ENCODE results near the gene PPP4R3C.

GRCh38 chrX:27439771-27440170, 23.4 kb downstream of the PPP4R3C start:
- no peak for TF ChIP-seq CBFB (CRISPR knock-in tag; IDR thresholded peaks at IDR 0.05; ENCODE audit: low read depth)
- TF ChIP-seq, protein P1, sequence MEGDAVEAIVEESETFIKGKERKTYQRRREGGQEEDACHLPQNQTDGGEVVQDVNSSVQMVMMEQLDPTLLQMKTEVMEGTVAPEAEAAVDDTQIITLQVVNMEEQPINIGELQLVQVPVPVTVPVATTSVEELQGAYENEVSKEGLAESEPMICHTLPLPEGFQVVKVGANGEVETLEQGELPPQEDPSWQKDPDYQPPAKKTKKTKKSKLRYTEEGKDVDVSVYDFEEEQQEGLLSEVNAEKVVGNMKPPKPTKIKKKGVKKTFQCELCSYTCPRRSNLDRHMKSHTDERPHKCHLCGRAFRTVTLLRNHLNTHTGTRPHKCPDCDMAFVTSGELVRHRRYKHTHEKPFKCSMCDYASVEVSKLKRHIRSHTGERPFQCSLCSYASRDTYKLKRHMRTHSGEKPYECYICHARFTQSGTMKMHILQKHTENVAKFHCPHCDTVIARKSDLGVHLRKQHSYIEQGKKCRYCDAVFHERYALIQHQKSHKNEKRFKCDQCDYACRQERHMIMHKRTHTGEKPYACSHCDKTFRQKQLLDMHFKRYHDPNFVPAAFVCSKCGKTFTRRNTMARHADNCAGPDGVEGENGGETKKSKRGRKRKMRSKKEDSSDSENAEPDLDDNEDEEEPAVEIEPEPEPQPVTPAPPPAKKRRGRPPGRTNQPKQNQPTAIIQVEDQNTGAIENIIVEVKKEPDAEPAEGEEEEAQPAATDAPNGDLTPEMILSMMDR (IDR thresholded peaks at IDR 0.05) = no peak
- TF ChIP-seq NR2C2 (CRISPR knock-in tag; IDR thresholded peaks at IDR 0.05) = no peak
- TF ChIP-seq IRF2 (CRISPR knock-in tag; IDR thresholded peaks at IDR 0.05; ENCODE audit: borderline replicate concordance, low read depth) = no peak
- TF ChIP-seq ATF2 (CRISPR knock-in tag; IDR thresholded peaks at IDR 0.05; ENCODE audit: borderline replicate concordance, low read depth) = no peak
- TF ChIP-seq, protein P2, sequence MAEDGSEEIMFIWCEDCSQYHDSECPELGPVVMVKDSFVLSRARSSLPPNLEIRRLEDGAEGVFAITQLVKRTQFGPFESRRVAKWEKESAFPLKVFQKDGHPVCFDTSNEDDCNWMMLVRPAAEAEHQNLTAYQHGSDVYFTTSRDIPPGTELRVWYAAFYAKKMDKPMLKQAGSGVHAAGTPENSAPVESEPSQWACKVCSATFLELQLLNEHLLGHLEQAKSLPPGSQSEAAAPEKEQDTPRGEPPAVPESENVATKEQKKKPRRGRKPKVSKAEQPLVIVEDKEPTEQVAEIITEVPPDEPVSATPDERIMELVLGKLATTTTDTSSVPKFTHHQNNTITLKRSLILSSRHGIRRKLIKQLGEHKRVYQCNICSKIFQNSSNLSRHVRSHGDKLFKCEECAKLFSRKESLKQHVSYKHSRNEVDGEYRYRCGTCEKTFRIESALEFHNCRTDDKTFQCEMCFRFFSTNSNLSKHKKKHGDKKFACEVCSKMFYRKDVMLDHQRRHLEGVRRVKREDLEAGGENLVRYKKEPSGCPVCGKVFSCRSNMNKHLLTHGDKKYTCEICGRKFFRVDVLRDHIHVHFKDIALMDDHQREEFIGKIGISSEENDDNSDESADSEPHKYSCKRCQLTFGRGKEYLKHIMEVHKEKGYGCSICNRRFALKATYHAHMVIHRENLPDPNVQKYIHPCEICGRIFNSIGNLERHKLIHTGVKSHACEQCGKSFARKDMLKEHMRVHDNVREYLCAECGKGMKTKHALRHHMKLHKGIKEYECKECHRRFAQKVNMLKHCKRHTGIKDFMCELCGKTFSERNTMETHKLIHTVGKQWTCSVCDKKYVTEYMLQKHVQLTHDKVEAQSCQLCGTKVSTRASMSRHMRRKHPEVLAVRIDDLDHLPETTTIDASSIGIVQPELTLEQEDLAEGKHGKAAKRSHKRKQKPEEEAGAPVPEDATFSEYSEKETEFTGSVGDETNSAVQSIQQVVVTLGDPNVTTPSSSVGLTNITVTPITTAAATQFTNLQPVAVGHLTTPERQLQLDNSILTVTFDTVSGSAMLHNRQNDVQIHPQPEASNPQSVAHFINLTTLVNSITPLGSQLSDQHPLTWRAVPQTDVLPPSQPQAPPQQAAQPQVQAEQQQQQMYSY (CRISPR knock-in tag; IDR thresholded peaks at IDR 0.05) = no peak
- TF ChIP-seq, protein P3, sequence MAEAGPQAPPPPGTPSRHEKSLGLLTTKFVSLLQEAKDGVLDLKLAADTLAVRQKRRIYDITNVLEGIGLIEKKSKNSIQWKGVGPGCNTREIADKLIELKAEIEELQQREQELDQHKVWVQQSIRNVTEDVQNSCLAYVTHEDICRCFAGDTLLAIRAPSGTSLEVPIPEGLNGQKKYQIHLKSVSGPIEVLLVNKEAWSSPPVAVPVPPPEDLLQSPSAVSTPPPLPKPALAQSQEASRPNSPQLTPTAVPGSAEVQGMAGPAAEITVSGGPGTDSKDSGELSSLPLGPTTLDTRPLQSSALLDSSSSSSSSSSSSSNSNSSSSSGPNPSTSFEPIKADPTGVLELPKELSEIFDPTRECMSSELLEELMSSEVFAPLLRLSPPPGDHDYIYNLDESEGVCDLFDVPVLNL (CRISPR knock-in tag; IDR thresholded peaks at IDR 0.05; ENCODE audit: borderline replicate concordance, low read depth) = no peak
- TF ChIP-seq, protein P4, sequence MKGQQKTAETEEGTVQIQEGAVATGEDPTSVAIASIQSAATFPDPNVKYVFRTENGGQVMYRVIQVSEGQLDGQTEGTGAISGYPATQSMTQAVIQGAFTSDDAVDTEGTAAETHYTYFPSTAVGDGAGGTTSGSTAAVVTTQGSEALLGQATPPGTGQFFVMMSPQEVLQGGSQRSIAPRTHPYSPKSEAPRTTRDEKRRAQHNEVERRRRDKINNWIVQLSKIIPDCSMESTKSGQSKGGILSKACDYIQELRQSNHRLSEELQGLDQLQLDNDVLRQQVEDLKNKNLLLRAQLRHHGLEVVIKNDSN (CRISPR knock-in tag; IDR thresholded peaks at IDR 0.05) = no peak
- no peak for TF ChIP-seq ZNF671 (CRISPR knock-in tag; IDR thresholded peaks at IDR 0.05)
- no peak for TF ChIP-seq ZNF232 (CRISPR knock-in tag; IDR thresholded peaks at IDR 0.05)
- no peak for TF ChIP-seq CREB1 (CRISPR knock-in tag; IDR thresholded peaks at IDR 0.05)
